ENCODE measurements around the gene PGK2.
A peak's percentile ranks its signal among the peaks of the same experiment; 100 is the strongest.

PGK2 gene

GRCh38 chr6:49787176-49787575, at the start of gene PGK2:
Gene PGK2 (minus strand): TSS chr6:49787285. CDS start chr6:49787187, 98 bp downstream.
- no peak for TF ChIP-seq EZH2phosphoT487 (IDR thresholded peaks at IDR 0.05; ENCODE audit: low read depth)
- no peak for TF ChIP-seq CTCF (IDR thresholded peaks at IDR 0.05; ENCODE audit: low read depth, low read length)
- Histone ChIP-seq H2AFZ (ENCODE audit: low read depth, low read length) (no peak within 1 kb of the TSS), H3K36me3 (replicated peaks; ENCODE audit: low read depth, low read length) (no peaks in the 10 kb centered on the region), H3K4me3 (ENCODE audit: low read length) (no peak within 1 kb of the TSS), H3K27me3 (ENCODE audit: low read depth, low read length) (no peaks in the 10 kb centered on the region), H4K20me1 (ENCODE audit: insufficient read depth, low read length) (no peaks in the 10 kb centered on the region), H3K79me2 (ENCODE audit: low read length) (no peaks in the 10 kb centered on the region), H3K9ac (ENCODE audit: low read length) (no peak within 1 kb of the TSS), H3K9me3 (ENCODE audit: insufficient read depth, low read length) (no peaks in the 10 kb centered on the region), H3K27ac (ENCODE audit: low read length) (no peak within 1 kb of the TSS), H3K4me1 (ENCODE audit: low read length) (no peaks in the 10 kb centered on the region), H3K4me2 (ENCODE audit: low read length) (no peak within 1 kb of the TSS)

GRCh38 chr6:49835140-49835539, 48.1 kb upstream of the PGK2 start:
- no peak for TF ChIP-seq CTCF (IDR thresholded peaks at IDR 0.05; ENCODE audit: low read depth, low read length)
- no peak for TF ChIP-seq EZH2phosphoT487 (IDR thresholded peaks at IDR 0.05; ENCODE audit: low read depth)
- Histone ChIP-seq H3K79me2 (ENCODE audit: low read length) (no peaks in the 10 kb centered on the region), H2AFZ (ENCODE audit: low read depth, low read length) (no peak overlapping the region), H3K36me3 (replicated peaks; ENCODE audit: low read depth, low read length) (no peaks in the 10 kb centered on the region), H3K4me3 (ENCODE audit: low read length) (no peak overlapping the region), H4K20me1 (ENCODE audit: insufficient read depth, low read length) (no peaks in the 10 kb centered on the region), H3K27ac (ENCODE audit: low read length) (no peak overlapping the region), H3K27me3 (ENCODE audit: low read depth, low read length) (no peaks in the 10 kb centered on the region), H3K4me2 (ENCODE audit: low read length) (no peak overlapping the region), H3K4me1 (ENCODE audit: low read length) (no peaks in the 10 kb centered on the region), H3K9me3 (ENCODE audit: insufficient read depth, low read length) (no peaks in the 10 kb centered on the region), H3K9ac (ENCODE audit: low read length) (no peak overlapping the region)

GRCh38 chr6:49833386-49833785, 46.3 kb upstream of the PGK2 start:
- TF ChIP-seq CTCF (IDR thresholded peaks at IDR 0.05; ENCODE audit: low read depth, low read length) (no peak), EZH2phosphoT487 (IDR thresholded peaks at IDR 0.05; ENCODE audit: low read depth) (no peak)
- H3K9me3 ChIP-seq (ENCODE audit: insufficient read depth, low read length) = no peaks in the 10 kb centered on the region
- no peaks in the 10 kb centered on the region for H3K36me3 ChIP-seq (replicated peaks; ENCODE audit: low read depth, low read length)
- no peaks in the 10 kb centered on the region for H3K27me3 ChIP-seq (ENCODE audit: low read depth, low read length)
- no peak overlapping the region for H3K27ac ChIP-seq (ENCODE audit: low read length)
- H3K4me2 ChIP-seq (ENCODE audit: low read length) = no peak overlapping the region
- no peaks in the 10 kb centered on the region for H3K4me1 ChIP-seq (ENCODE audit: low read length)
- H2AFZ ChIP-seq (ENCODE audit: low read depth, low read length) = no peak overlapping the region
- no peak overlapping the region for H3K4me3 ChIP-seq (ENCODE audit: low read length)
- no peaks in the 10 kb centered on the region for H3K79me2 ChIP-seq (ENCODE audit: low read length)
- H4K20me1 ChIP-seq (ENCODE audit: insufficient read depth, low read length) = no peaks in the 10 kb centered on the region
- H3K9ac ChIP-seq (ENCODE audit: low read length) = no peak overlapping the region

GRCh38 chr6:49826743-49827406, 39.8 kb upstream of the PGK2 start:
- Histone ChIP-seq H3K9ac (ENCODE audit: low read length) (no peak overlapping the region), H2AFZ (ENCODE audit: low read depth, low read length) (peak overlapping the region; percentile 9), H3K27ac (ENCODE audit: low read length) (no peak overlapping the region), H3K4me1 (ENCODE audit: low read length) (peaks cover 9% of the 10 kb centered on the region; the same call in 1 of the 2 replicates), H3K4me3 (ENCODE audit: low read length) (peak overlapping the region; percentile 43), H3K79me2 (ENCODE audit: low read length) (no peaks in the 10 kb centered on the region), H3K36me3 (replicated peaks; ENCODE audit: low read depth, low read length) (no peaks in the 10 kb centered on the region), H4K20me1 (ENCODE audit: insufficient read depth, low read length) (no peaks in the 10 kb centered on the region), H3K9me3 (ENCODE audit: insufficient read depth, low read length) (no peaks in the 10 kb centered on the region), H3K4me2 (ENCODE audit: low read length) (peak overlapping the region; percentile 41), H3K27me3 (ENCODE audit: low read depth, low read length) (no peaks in the 10 kb centered on the region)
- TF ChIP-seq EZH2phosphoT487 (IDR thresholded peaks at IDR 0.05; ENCODE audit: low read depth) = no peak
- no peak for TF ChIP-seq CTCF (IDR thresholded peaks at IDR 0.05; ENCODE audit: low read depth, low read length)

All from OCI-LY3 (cell line).